Natural killer cell (primary cell): ENCODE results near the gene ANGEL2. TPM values are rescaled to one million over a fixed set of nuclear protein-coding genes. Genes with fewer than 3 reads are reported as not detected.

Source experiments
- ATAC-seq, 3 donors: fragments of 150-1000 bp in 2 of 3; fragments of 200-7000 bp in 1 of 3; cut with Tn5 transposase; 1 replicate in 1 of 3; 2 replicates in 2 of 3; pipeline ENCODE4 v1.10.0; 2021; ENCODE audit warnings: mild to moderate bottlenecking in 2 of 3, moderate library complexity in 2 of 3
- DNase-seq, 2 donors: peaks; one replicate each; pipeline versions ENCODE4 v3.0.0 to v3.0.0-alpha.2; 2013 to 2021; ENCODE audit warnings: mixed read lengths in 1 of 2
- H3K27ac ChIP-seq: one replicate; pipeline ENCODE4 v1.5.1; 2013; ENCODE audit warnings: mild to moderate bottlenecking, low read length
- H3K27me3 ChIP-seq: one replicate; pipeline ENCODE4 v1.6.1; 2013; ENCODE audit warnings: low read length; ENCODE audit not compliant: control insufficient read depth, insufficient read depth
- H3K36me3 ChIP-seq: one replicate; pipeline ENCODE4 v1.6.1; 2013; ENCODE audit warnings: low read length; ENCODE audit not compliant: control insufficient read depth, insufficient read depth
- H3K4me1 ChIP-seq: one replicate; pipeline ENCODE4 v1.6.1; 2013; ENCODE audit warnings: low read length; ENCODE audit not compliant: control insufficient read depth, insufficient read depth
- H3K4me3 ChIP-seq: one replicate; pipeline ENCODE4 v1.5.1; 2013; ENCODE audit warnings: low read length
- H3K9me3 ChIP-seq: one replicate; pipeline ENCODE4 v1.6.1; 2013; ENCODE audit warnings: low read length; ENCODE audit not compliant: control insufficient read depth, insufficient read depth
- H3K27ac Mint-ChIP-seq, 2 donors: one replicate each; pipeline ENCODE4 v1.8.0; 2022; ENCODE audit warnings: mild to moderate bottlenecking in 2 of 2, mixed read lengths in 2 of 2, moderate library complexity in 1 of 2
- H3K27me3 Mint-ChIP-seq, 2 donors: one replicate each; pipeline ENCODE4 v1.8.0; 2022; ENCODE audit warnings: low read depth in 2 of 2, mixed read lengths in 2 of 2
- H3K36me3 Mint-ChIP-seq: one replicate; pipeline ENCODE4 v1.8.0; 2022; ENCODE audit warnings: mixed read lengths
- H3K4me1 Mint-ChIP-seq, 2 donors: one replicate each; pipeline ENCODE4 v1.8.0; 2022; ENCODE audit warnings: mixed read lengths in 2 of 2
- H3K4me3 Mint-ChIP-seq: one replicate; pipeline ENCODE4 v1.8.0; 2022; ENCODE audit warnings: mild to moderate bottlenecking, moderate library complexity, mixed read lengths
- H3K9me3 Mint-ChIP-seq, 2 donors: one replicate each; pipeline ENCODE4 v1.8.0; 2022; ENCODE audit warnings: mixed read lengths in 2 of 2
- CTCF ChIP-seq: fragments of 200-600 bp; IDR thresholded peaks from one replicate; pipeline ENCODE4 v1.8.0; 2022; ENCODE audit warnings: antibody characterized with exemption
- WGBS: methylation state at CpG from one replicate; pipeline ENCODE4 v1.1.7; 2013; ENCODE audit warnings: missing lambda C conversion rate; ENCODE audit not compliant: insufficient coverage; 5-methylcytosine and 5-hydroxymethylcytosine counted together
- intact Hi-C: fragments of 100-400 bp; cut with micrococcal nuclease; formaldehyde crosslinking; loops from one replicate; pipeline ENCODE4 v1.14.2; 2022
- total RNA-seq, 4 donors: library from RNA; stranded (reverse); fragments of 120-200 nt in 1 of 4; gene quantifications; one replicate each; pipeline versions ENCODE4 v1.2.3 to v1.2.4, GENCODE V29; 2013 to 2022

Gene ANGEL2
- total RNA-seq, 3 donors from 2014 or later (not counting 1 experiment from before 2014, with no cell fraction given), result 68.1 to 75.3 (median 72.1) TPM

DNA sequence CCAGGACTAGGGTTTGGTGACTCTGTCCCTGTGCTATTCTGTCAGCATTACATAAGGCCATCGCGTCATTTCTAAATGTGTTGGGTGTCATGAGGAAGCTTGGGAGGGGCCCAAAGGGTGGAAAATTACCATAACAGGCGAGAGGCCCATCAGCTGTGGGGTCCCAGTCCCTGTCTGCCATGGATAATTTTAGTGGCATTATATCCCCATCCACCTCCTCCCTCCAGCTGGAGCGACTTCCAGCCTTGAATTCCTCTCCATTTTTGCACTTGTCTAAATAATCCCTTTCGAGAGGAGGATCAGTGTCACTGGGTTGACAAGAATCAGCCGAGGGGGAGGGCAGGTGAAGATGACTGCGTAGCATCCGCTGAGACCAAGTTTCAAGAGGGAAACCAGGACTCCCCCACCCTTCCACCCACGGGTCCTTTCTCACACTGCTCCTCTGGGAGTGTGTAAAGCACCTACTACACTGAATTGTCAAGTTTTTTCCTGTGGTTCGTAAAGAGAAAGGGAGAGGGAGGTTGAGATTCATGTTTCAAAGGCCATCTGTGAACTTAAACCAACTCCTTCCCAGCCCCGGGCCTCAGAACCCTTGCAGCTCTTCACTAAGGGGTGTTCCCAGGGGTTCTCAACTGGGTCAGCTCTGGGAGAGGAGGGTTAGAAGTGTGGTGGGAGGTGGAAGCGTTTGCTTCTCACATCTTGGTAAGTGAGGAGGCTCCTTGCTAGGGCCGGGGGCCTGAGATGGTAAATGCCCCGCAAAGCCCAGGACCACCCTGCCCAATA, 36.1 kb downstream of the ANGEL2 start:
- no peaks in the 10 kb centered on the region for H3K9me3 ChIP-seq
- H3K4me1 ChIP-seq, result no peaks in the 10 kb centered on the region
- Mint-ChIP-seq H3K27ac (no peak overlapping the region), H3K9me3 (no peaks in the 10 kb centered on the region), H3K4me1 (peaks cover 6 to 7% of the 10 kb centered on the region in 2 donors), H3K27me3 (no peaks in the 10 kb centered on the region), H3K4me3 (no peak overlapping the region), H3K36me3 (no peaks in the 10 kb centered on the region)
- 86% methylated on average over 11 of the region's 14 CpGs for WGBS
- ATAC-seq, result no peak
- H3K36me3 ChIP-seq, result no peaks in the 10 kb centered on the region
- peak in 1 of 2 donors; percentile 20 for DNase-seq
- H3K27me3 ChIP-seq, result no peaks in the 10 kb centered on the region
- intact Hi-C loops, result no loop called here
- no peak for TF ChIP-seq CTCF
- H3K4me3 ChIP-seq, result no peak overlapping the region
- H3K27ac ChIP-seq, result no peak overlapping the region

GRCh38 chr1:212977781-212978645, 37.7 kb downstream of the ANGEL2 start:
- DNase-seq, result no peak
- Histone ChIP-seq H3K36me3 (no peaks in the 10 kb centered on the region), H3K9me3 (no peaks in the 10 kb centered on the region), H3K4me1 (no peaks in the 10 kb centered on the region), H3K27me3 (no peaks in the 10 kb centered on the region), H3K27ac (no peak overlapping the region), H3K4me3 (no peak overlapping the region)
- Mint-ChIP-seq H3K4me3 (no peak overlapping the region), H3K27ac (no peak overlapping the region), H3K4me1 (peaks cover 6 to 7% of the 10 kb centered on the region in 2 donors), H3K36me3 (no peaks in the 10 kb centered on the region), H3K27me3 (peaks cover 0 to 8% of the 10 kb centered on the region in 2 donors), H3K9me3 (no peaks in the 10 kb centered on the region)
- no peak for TF ChIP-seq CTCF
- WGBS, result 84% methylated on average over 12 of the region's 16 CpGs
- no peak for ATAC-seq
- intact Hi-C loops, result no loop called here

- Histone ChIP-seq H3K27me3 (no peaks in the 10 kb centered on the region), H3K4me1 (no peaks in the 10 kb centered on the region), H3K4me3 (no peak overlapping the region), H3K27ac (no peak overlapping the region), H3K9me3 (no peaks in the 10 kb centered on the region), H3K36me3 (no peaks in the 10 kb centered on the region)
- 92% methylated on average over 9 of the region's 9 CpGs for WGBS
- TF ChIP-seq CTCF, result no peak
- DNase-seq (no peak), ATAC-seq (no peak)
- Mint-ChIP-seq H3K27me3 (peaks cover 0 to 9% of the 10 kb centered on the region in 2 donors), H3K9me3 (no peaks in the 10 kb centered on the region), H3K36me3 (no peaks in the 10 kb centered on the region), H3K4me3 (no peak overlapping the region), H3K27ac (no peak overlapping the region), H3K4me1 (peaks cover 2 to 3% of the 10 kb centered on the region in 2 donors)
- intact Hi-C loops, result no loop called here
These were observed 39.1 kb downstream of the ANGEL2 start for GRCh38 chr1:212976586-212976985.
